Uterus (tissue), 4 donors: ENCODE data around the gene TRAPPC13. TPM values are rescaled to one million over a fixed set of nuclear protein-coding genes. Genes with fewer than 3 reads are reported as not detected.

ENCODE experiments used
- DNase-seq, 2 donors: peaks; one replicate each; pipeline ENCODE4 v3.0.0-alpha.2; 2019 to 2020
- H3K27ac ChIP-seq, 2 donors: fragments of 200-600 bp; sonication (generic); 1 replicate in 1 of 2; 2 replicates in 1 of 2; pipeline ENCODE4 v1.5.1; 2016 to 2018
- H3K27me3 ChIP-seq, 2 donors: fragments of 200-600 bp; sonication (generic); one replicate each; pipeline ENCODE4 v1.5.1; 2018 to 2019; ENCODE audit warnings: control low read depth in 1 of 2
- H3K36me3 ChIP-seq, 2 donors: fragments of 200-600 bp; sonication (generic); one replicate each; pipeline ENCODE4 v1.5.1; 2019; ENCODE audit warnings: control low read depth in 1 of 2
- H3K4me1 ChIP-seq, 2 donors: fragments of 200-600 bp; sonication (generic); one replicate each; pipeline ENCODE4 v1.5.1; 2018 to 2019; ENCODE audit warnings: control low read depth in 1 of 2
- H3K4me3 ChIP-seq, 2 donors: fragments of 200-600 bp; sonication (generic); 1 replicate in 1 of 2; 2 replicates in 1 of 2; pipeline ENCODE4 v1.5.1; 2018 to 2019; ENCODE audit warnings: mild to moderate bottlenecking in 1 of 2
- H3K9me3 ChIP-seq, 2 donors: fragments of 200-600 bp; sonication (generic); one replicate each; pipeline ENCODE4 v1.5.1; 2019; ENCODE audit warnings: control low read depth in 1 of 2
- POLR2A ChIP-seq, 2 donors: fragments of 450-650 bp; IDR thresholded peaks; one replicate each; pipeline ENCODE4 v1.6.1; 2016; ENCODE audit warnings: antibody characterized with exemption in 2 of 2, mild to moderate bottlenecking in 1 of 2, moderate library complexity in 1 of 2
- intact Hi-C: fragments of 100-400 bp; cut with DNase I; formaldehyde crosslinking; loops from one replicate; pipeline ENCODE4 v1.15.1; 2023; ENCODE audit warnings: low total_unique reads
- total RNA-seq, 4 donors: library from RNA; depleted of rRNA in 3 of 4; stranded (reverse); fragments of >200 nt in 3 of 4; gene quantifications; one replicate each; pipeline versions ENCODE4 v1.1.0 to v1.2.4, GENCODE V29; 2014 to 2023
- TF ChIP-seq, protein P1 (sequence below), 4 experiments: fragments of 200-600 bp in 2 of 4; fragments of 450-650 bp in 2 of 4; sonication (generic) in 2 of 4; IDR thresholded peaks; one replicate each; pipeline ENCODE4 v1.5.1; 2016 to 2019; ENCODE audit warnings: antibody characterized with exemption in 4 of 4, mild to moderate bottlenecking in 2 of 4, moderate library complexity in 1 of 4
- donor health status: DM: yes; HTN: yes; CAD: no.

Gene TRAPPC13
- total RNA-seq, 4 donors from 2014 or later = 13.8 to 48.9 (median 33.6) TPM

DNA sequence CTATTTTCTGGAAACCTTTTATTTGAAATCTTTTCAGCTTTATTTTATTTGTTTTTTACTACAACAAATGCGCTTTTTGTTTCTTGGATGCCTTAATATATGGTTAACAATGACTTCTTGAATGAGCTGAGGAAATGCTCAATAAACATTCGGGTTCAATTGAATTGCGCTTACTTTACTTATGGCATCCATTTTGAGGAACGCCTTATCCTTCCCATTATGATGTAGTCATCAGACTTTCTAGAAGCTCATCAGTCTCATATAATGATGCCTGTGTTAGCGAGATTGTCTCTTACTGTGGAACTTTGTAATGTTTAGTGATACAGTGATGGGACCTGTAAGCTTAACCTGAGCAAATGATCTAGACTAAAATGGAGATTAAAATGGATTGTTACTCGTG lies 916 bp downstream of the TRAPPC13 start:
- Histone ChIP-seq H3K9me3 (no peaks in the 10 kb centered on the region), H3K36me3 (no peaks in the 10 kb centered on the region), H3K27me3 (no peaks in the 10 kb centered on the region), H3K4me1 (peaks cover 0 to 9% of the 10 kb centered on the region in 2 donors), H3K27ac (peak overlapping the region; percentile 83 to 88), H3K4me3 (peak overlapping the region; percentile 66 to 91)
- no peak for DNase-seq
- intact Hi-C loops = no loop called here
- TF ChIP-seq, protein P1, sequence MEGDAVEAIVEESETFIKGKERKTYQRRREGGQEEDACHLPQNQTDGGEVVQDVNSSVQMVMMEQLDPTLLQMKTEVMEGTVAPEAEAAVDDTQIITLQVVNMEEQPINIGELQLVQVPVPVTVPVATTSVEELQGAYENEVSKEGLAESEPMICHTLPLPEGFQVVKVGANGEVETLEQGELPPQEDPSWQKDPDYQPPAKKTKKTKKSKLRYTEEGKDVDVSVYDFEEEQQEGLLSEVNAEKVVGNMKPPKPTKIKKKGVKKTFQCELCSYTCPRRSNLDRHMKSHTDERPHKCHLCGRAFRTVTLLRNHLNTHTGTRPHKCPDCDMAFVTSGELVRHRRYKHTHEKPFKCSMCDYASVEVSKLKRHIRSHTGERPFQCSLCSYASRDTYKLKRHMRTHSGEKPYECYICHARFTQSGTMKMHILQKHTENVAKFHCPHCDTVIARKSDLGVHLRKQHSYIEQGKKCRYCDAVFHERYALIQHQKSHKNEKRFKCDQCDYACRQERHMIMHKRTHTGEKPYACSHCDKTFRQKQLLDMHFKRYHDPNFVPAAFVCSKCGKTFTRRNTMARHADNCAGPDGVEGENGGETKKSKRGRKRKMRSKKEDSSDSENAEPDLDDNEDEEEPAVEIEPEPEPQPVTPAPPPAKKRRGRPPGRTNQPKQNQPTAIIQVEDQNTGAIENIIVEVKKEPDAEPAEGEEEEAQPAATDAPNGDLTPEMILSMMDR (IDR thresholded peaks at IDR 0.05) = no peak
- no peak for TF ChIP-seq POLR2A (IDR thresholded peaks at IDR 0.05)

DNA sequence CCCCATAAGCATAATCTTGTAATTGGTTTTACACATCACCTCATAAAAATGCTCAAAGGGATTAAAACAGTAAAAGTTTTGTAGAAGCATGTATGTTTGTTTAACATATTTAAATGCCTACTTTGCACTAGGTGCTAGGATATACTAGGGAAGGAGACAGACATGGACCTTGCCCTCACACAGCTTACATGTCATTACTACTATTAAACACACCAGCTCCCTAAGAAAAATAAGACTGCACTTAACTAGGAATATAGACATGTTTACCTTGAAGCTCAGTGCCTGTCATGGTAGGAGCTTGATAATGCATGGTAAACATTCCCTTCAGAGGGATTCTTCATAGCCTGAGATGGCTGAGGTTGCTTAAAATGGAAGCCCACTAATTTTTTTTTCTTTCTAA lies 6.2 kb downstream of the TRAPPC13 start:
- peaks cover 0 to 3% of the 10 kb centered on the region in 2 donors for H3K4me1 ChIP-seq
- H3K4me3 ChIP-seq = no peak overlapping the region
- H3K27me3 ChIP-seq = no peaks in the 10 kb centered on the region
- TF ChIP-seq, protein P1 (IDR thresholded peaks at IDR 0.05) = no peak
- no peak for TF ChIP-seq POLR2A (IDR thresholded peaks at IDR 0.05)
- H3K27ac ChIP-seq = no peak overlapping the region
- no peak for DNase-seq
- intact Hi-C loops = no loop called here
- no peaks in the 10 kb centered on the region for H3K9me3 ChIP-seq
- H3K36me3 ChIP-seq = no peaks in the 10 kb centered on the region

DNA sequence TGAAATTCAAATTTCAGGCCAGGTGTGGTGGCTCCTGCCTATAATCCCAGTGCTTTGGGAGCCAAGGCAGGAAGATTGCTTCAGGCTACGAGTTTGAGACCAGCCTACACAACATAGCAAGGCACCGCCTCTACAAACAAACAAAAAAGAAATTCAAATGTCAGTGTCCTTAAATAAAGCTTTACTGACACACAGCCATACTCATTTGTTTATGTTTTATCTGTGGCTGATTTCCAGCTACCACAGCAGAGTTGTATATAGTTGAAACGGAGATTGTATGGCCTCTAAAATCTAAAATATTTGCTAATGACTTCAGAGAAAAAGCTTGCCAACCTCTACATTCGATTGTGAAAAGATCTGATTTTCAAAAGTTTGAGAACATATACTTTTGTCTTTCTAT lies 15.4 kb downstream of the TRAPPC13 start:
- intact Hi-C loops = no loop called here
- no peaks in the 10 kb centered on the region for H3K36me3 ChIP-seq
- DNase-seq = no peak

DNA sequence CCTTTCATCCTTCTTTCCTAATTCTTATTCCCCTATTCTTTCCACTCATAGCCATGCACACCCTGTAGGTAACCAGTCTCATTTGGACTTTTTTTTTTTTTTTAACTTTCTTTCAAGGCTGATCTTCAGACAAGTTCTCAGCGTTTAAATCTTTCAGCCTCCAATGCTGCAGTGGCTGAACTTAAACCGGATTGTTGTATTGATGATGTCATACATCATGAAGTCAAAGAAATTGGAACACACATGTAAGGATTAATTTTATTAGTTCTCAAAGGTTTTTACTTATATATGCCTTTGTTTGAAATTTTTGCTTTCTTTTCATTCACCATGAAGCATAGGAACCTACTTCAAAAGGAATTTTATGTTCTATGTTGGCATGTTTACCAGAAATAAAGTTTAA lies 22.1 kb downstream of the TRAPPC13 start:
- Histone ChIP-seq H3K4me3 (no peak overlapping the region), H3K27ac (no peak overlapping the region), H3K4me1 (no peaks in the 10 kb centered on the region), H3K9me3 (no peaks in the 10 kb centered on the region), H3K36me3 (no peaks in the 10 kb centered on the region), H3K27me3 (no peaks in the 10 kb centered on the region)
- intact Hi-C loops = no loop called here
- TF ChIP-seq, protein P1 (IDR thresholded peaks at IDR 0.05) = no peak
- TF ChIP-seq POLR2A (IDR thresholded peaks at IDR 0.05) = no peak
- DNase-seq = no peak

More for the DNA sequence above, 15.4 kb downstream of the TRAPPC13 start:
- no peak overlapping the region for H3K4me3 ChIP-seq
- H3K27ac ChIP-seq = no peak overlapping the region
- H3K27me3 ChIP-seq = no peaks in the 10 kb centered on the region
- no peak for TF ChIP-seq POLR2A (IDR thresholded peaks at IDR 0.05)
- TF ChIP-seq, protein P1 (IDR thresholded peaks at IDR 0.05) = no peak
- H3K9me3 ChIP-seq = no peaks in the 10 kb centered on the region
- H3K4me1 ChIP-seq = no peaks in the 10 kb centered on the region

DNA sequence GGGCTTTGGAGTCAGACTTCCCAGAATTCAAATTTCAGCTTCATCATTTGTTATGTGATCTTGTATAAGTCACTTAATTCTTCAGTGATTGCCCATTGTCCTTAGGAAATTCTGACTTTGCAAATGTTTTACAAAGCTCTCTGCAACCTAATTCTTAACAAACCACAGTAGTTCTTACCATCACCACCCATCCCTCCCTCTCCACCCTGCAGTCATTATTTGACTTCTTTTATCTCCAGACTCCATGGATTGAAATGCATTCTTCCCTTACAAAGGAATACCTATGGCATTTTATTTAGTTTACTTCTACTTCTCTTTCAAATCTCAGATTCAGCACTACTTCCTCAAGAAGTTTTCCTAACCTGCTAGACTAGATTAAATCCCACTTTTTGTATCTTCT lies 23.1 kb downstream of the TRAPPC13 start:
- intact Hi-C loops = no loop called here
- TF ChIP-seq POLR2A (IDR thresholded peaks at IDR 0.05) = no peak
- TF ChIP-seq, protein P1 (IDR thresholded peaks at IDR 0.05) = no peak
- H3K36me3 ChIP-seq = no peaks in the 10 kb centered on the region
- H3K27me3 ChIP-seq = no peaks in the 10 kb centered on the region
- no peak for DNase-seq
- H3K4me3 ChIP-seq = no peak overlapping the region
- H3K9me3 ChIP-seq = no peaks in the 10 kb centered on the region
- no peaks in the 10 kb centered on the region for H3K4me1 ChIP-seq
- no peak overlapping the region for H3K27ac ChIP-seq
